CD1c-positive myeloid dendritic cell (primary cell): ENCODE results near the gene S1PR1.

Source experiments
- DNase-seq: peaks from one replicate; pipeline ENCODE4 v3.0.0-alpha.2; 2016; ENCODE audit errors: extremely low spot score

The S1PR1 gene

GRCh38 chr1:101280049-101280592 is 43.3 kb downstream of the S1PR1 start:
- no peak for DNase-seq

- DNase-seq, result no peak
Observed at GRCh38 chr1:101280942-101281654, 44.3 kb downstream of the S1PR1 start.

GRCh38 chr1:101281751-101282150 is 44.9 kb downstream of the S1PR1 start:
- no peak for DNase-seq

GRCh38 chr1:101282314-101283038 is 45.7 kb downstream of the S1PR1 start:
- DNase-seq, result no peak

GRCh38 chr1:101283443-101283842 is 46.6 kb downstream of the S1PR1 start:
- DNase-seq, result no peak

GRCh38 chr1:101284021-101284420 is 47.2 kb downstream of the S1PR1 start:
- DNase-seq, result no peak

- DNase-seq, result no peak
Observed at GRCh38 chr1:101284622-101285218, 47.9 kb downstream of the S1PR1 start.

GRCh38 chr1:101285922-101286570 is 49.2 kb downstream of the S1PR1 start:
- no peak for DNase-seq

- peak; percentile 82 for DNase-seq
Observed at GRCh38 chr1:101288491-101288944, 51.7 kb downstream of the S1PR1 start.

GRCh38 chr1:101290119-101290921 is 53.5 kb downstream of the S1PR1 start:
- DNase-seq, result no peak
